ENCODE results near the gene CSNK1G2.
A peak's percentile ranks its signal among the peaks of the same experiment; 100 is the strongest.

The CSNK1G2 gene

GRCh38 chr19:1929021-1929742, 11.8 kb upstream of the CSNK1G2 start:
- TF ChIP-seq CTCF (IDR thresholded peaks at IDR 0.05) (peak; percentile 95), ZFX (IDR thresholded peaks at IDR 0.05; ENCODE audit: borderline replicate concordance) (no peak)
- no peak overlapping the region for H3K27ac ChIP-seq

- TF ChIP-seq ZFX (IDR thresholded peaks at IDR 0.05; ENCODE audit: borderline replicate concordance) (no peak), CTCF (IDR thresholded peaks at IDR 0.05) (no peak)
- no peak overlapping the region for H3K27ac ChIP-seq
These were observed 9.5 kb upstream of the CSNK1G2 start for GRCh38 chr19:1931445-1931844.

DNA sequence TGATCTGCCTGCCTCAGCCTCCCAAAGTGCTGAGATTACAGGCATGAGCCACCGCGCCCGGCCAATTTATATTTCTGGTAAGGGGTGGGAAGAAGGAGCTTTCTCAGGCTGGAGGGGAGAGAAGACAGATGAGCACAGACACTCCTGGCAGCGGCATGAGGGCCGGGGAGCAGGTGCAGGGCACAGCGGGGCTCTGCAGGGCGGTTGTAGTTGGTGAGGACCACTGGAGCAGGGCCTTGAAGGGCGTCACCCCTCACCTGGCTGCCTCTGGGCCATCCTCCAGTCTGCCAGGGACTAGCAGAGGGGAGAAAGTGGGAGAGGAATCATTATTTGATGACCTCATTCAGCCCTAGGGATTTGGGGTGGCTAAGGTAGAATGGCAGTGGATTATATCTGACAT, 8.6 kb upstream of the CSNK1G2 start:
- TF ChIP-seq CTCF (IDR thresholded peaks at IDR 0.05) (no peak), ZFX (IDR thresholded peaks at IDR 0.05; ENCODE audit: borderline replicate concordance) (no peak)
- H3K27ac ChIP-seq = no peak overlapping the region

DNA sequence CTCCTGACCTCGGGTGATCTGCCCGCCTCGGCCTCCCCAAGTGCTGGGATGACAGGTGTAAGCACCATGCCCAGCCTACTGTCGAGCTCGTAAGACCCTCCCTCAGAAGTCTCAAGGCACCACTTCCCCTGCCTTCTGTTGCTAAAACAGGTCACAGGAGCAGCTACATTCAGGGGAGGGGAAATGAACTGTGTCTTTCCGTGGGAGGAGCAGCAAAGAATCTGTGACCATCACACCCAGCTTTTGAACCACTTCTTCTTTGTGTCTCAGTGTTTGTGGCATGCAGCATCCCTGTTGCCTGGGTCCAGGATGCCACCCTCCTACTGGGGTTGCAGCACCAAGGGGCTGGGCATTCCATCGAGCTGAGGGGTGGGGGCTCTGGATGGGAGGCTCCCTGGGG, 7.7 kb upstream of the CSNK1G2 start:
- TF ChIP-seq CTCF (IDR thresholded peaks at IDR 0.05) (no peak), ZFX (IDR thresholded peaks at IDR 0.05; ENCODE audit: borderline replicate concordance) (no peak)
- no peak overlapping the region for H3K27ac ChIP-seq

- no peak for TF ChIP-seq ZFX (IDR thresholded peaks at IDR 0.05; ENCODE audit: borderline replicate concordance)
- no peak for TF ChIP-seq CTCF (IDR thresholded peaks at IDR 0.05)
- no peak overlapping the region for H3K27ac ChIP-seq
These were observed 7.0 kb upstream of the CSNK1G2 start for GRCh38 chr19:1933942-1934341.

DNA sequence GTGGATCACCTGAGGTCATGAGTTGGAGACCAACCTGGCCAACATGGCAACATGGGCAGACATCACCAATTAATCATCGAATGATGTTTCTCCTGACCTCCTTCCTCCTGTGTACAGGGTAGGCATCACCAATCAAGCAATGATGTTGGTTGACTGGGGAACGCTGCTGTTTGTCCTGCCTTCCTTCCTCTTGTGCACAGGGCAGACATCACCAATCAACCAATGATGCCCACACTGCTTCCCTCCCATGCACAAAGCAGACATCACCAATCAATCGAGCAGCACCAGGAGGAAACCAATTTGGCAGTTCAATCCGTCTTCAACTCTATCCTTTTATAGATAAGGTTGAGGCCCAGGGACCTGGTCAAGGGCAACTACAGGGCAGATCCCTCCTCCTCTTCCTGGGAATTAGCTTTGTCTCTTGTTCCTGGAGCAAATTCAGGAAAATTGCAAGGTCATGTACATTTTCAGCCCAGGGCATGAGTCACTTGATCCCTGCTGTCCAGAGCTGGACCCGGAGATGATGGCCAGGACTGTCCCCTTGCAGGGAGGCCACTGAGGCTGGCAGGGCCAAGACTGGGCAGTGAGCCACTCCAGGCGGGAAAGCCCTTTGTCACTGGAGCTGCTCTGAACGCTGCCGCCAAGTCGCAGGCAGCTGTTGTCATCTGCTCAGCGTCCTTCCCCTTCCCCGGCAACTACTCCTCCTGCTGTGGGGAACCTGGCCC, 5.3 kb upstream of the CSNK1G2 start:
- TF ChIP-seq CTCF (IDR thresholded peaks at IDR 0.05) = no peak
- TF ChIP-seq ZFX (IDR thresholded peaks at IDR 0.05; ENCODE audit: borderline replicate concordance) = no peak
- H3K27ac ChIP-seq = no peak overlapping the region

- H3K27ac ChIP-seq = no peak overlapping the region
- TF ChIP-seq ZFX (IDR thresholded peaks at IDR 0.05; ENCODE audit: borderline replicate concordance) = no peak
- no peak for TF ChIP-seq CTCF (IDR thresholded peaks at IDR 0.05)
These were observed 4.5 kb upstream of the CSNK1G2 start for GRCh38 chr19:1936430-1936829.
